GM12878 (cell line): ENCODE results near the gene CFAP300. TPM values are rescaled to one million over a fixed set of nuclear protein-coding genes. Genes with fewer than 3 reads are reported as not detected.

Source experiments
- ATAC-seq: fragments of 200-7000 bp; cut with Tn5 transposase; 3 replicates; pipeline ENCODE4 v1.9.1; 2020; ENCODE audit warnings: mild to moderate bottlenecking, moderate library complexity
- BruUV-seq: library from RNA; stranded (reverse); fragments of 400-500 nt; replicated peaks from 2 replicates; lab custom pipeline; 2021; lab: Mats Ljungman, UMichigan
- CTCF ChIA-PET: fragments of 300-600 bp; sonication (Branson Sonifier 250); formaldehyde crosslinking; extraction: SDS; loops from one replicate; lab custom pipeline; 2021; ENCODE audit warnings: inconsistent platforms; lab: Yijun Ruan, JAX
- POLR2A ChIA-PET: fragments of 350-600 bp; formaldehyde crosslinking; extraction: SDS; loops from one replicate; lab custom pipeline; 2021; ENCODE audit warnings: inconsistent platforms; lab: Charles Lee
- RAD21 ChIA-PET: fragments of 300-600 bp; sonication (Branson Sonifier 250); formaldehyde crosslinking; loops from one replicate; lab custom pipeline; 2023; ENCODE audit warnings: antibody characterized with exemption; ENCODE audit not compliant: unreplicated experiment; lab: Charles Lee
- SMC1A ChIA-PET: fragments of 300-600 bp; sonication (Branson Sonifier 250); formaldehyde crosslinking; loops from one replicate; lab custom pipeline; 2023; ENCODE audit not compliant: unreplicated experiment, uncharacterized antibody; lab: Charles Lee
- DNase-seq: peaks from one replicate; pipeline ENCODE4 v3.0.0-alpha.2; 2011; ENCODE audit warnings: low read depth, low spot score
- FAIRE-seq: peaks from 3 replicates; lab custom pipeline; 2011; peaks lifted over from hg19 to GRCh38; lab: Jason Lieb, UNC
- H2AFZ ChIP-seq: 2 replicates; pipeline ENCODE4 v1.6.0; 2011; ENCODE audit warnings: low read depth, low read length, control low read depth; ENCODE audit not compliant: control insufficient read depth
- H3K27ac ChIP-seq: 2 replicates; pipeline ENCODE4 v1.5.1; 2011; ENCODE audit warnings: control low read depth; ENCODE audit not compliant: control insufficient read depth, insufficient read depth
- H3K27me3 ChIP-seq, 2 experiments: replicated peaks in 1 of 2; 2 replicates each; pipeline versions ENCODE4 v1.6.0 to v1.6.1; 2011; ENCODE audit warnings: low read length in 1 of 2; ENCODE audit not compliant: control insufficient read depth in 2 of 2, insufficient read depth in 2 of 2
- H3K36me3 ChIP-seq, 2 experiments: 2 replicates each; pipeline ENCODE4 v1.5.1; 2011; ENCODE audit warnings: low read length in 1 of 2; ENCODE audit not compliant: control insufficient read depth in 2 of 2, insufficient read depth in 2 of 2
- H3K4me1 ChIP-seq: 2 replicates; pipeline ENCODE4 v1.6.1; 2011; ENCODE audit warnings: mild to moderate bottlenecking, low read length, moderate library complexity, mixed read lengths; ENCODE audit not compliant: control insufficient read depth, insufficient read depth
- H3K4me2 ChIP-seq: 2 replicates; pipeline ENCODE4 v1.6.0; 2011; ENCODE audit warnings: control low read depth; ENCODE audit not compliant: control insufficient read depth, insufficient read depth
- H3K4me3 ChIP-seq: fragments of 200-600 bp; sonication (generic); 2 replicates; pipeline ENCODE4 v1.5.1; 2016
- H3K79me2 ChIP-seq: 2 replicates; pipeline ENCODE4 v1.6.0; 2011; ENCODE audit warnings: low read length; ENCODE audit not compliant: control insufficient read depth, insufficient read depth
- H3K9ac ChIP-seq: 2 replicates; pipeline ENCODE4 v1.8.0; 2011; ENCODE audit warnings: low read length, control low read depth, mixed read lengths; ENCODE audit not compliant: control insufficient read depth, insufficient read depth
- H3K9me3 ChIP-seq: replicated peaks from 3 replicates; pipeline ENCODE4 v1.5.1; 2011; ENCODE audit warnings: mild to moderate bottlenecking, low read length; ENCODE audit not compliant: control insufficient read depth, insufficient read depth
- H4K20me1 ChIP-seq: 2 replicates; pipeline ENCODE4 v1.6.0; 2011; ENCODE audit not compliant: control insufficient read depth, insufficient read depth
- CHD2 ChIP-seq: IDR thresholded peaks from 2 replicates; pipeline ENCODE4 v1.6.1; 2011; ENCODE audit warnings: low read depth, low read length, improper control_type of control experiment, borderline replicate concordance
- EZH2 ChIP-seq: IDR thresholded peaks from 2 replicates; pipeline ENCODE4 v1.6.1; 2012; ENCODE audit warnings: low read depth, mild to moderate bottlenecking, control low read depth, inconsistent platforms, low read length, borderline replicate concordance; ENCODE audit not compliant: control insufficient read depth
- IKZF1 ChIP-seq: fragments of 450-650 bp; conservative IDR thresholded peaks from 2 replicates; pipeline ENCODE4 v1.6.1; 2017; ENCODE audit warnings: antibody characterized with exemption, mild to moderate bottlenecking
- LARP7 ChIP-seq: fragments of 450-650 bp; IDR thresholded peaks from 2 replicates; pipeline ENCODE4 v1.6.1; 2017; ENCODE audit warnings: mild to moderate bottlenecking
- MEF2A ChIP-seq: IDR thresholded peaks from 2 replicates; pipeline ENCODE4 v1.6.1; 2011; ENCODE audit warnings: low read depth, mild to moderate bottlenecking, low read length, moderate library complexity; ENCODE audit not compliant: insufficient read depth
- NFYA ChIP-seq: IDR thresholded peaks from 2 replicates; pipeline ENCODE4 v1.6.1; 2011; ENCODE audit warnings: low read depth, mild to moderate bottlenecking, low read length, improper control_type of control experiment, borderline replicate concordance
- PBX3 ChIP-seq: IDR thresholded peaks from 2 replicates; pipeline ENCODE4 v1.6.1; 2011; ENCODE audit warnings: mild to moderate bottlenecking, low read depth, low read length, moderate library complexity; ENCODE audit not compliant: insufficient replicate concordance
- RAD51 ChIP-seq: fragments of 450-650 bp; IDR thresholded peaks from 2 replicates; pipeline ENCODE4 v1.6.1; 2016; ENCODE audit warnings: moderate library complexity, mild to moderate bottlenecking, inconsistent platforms
- RB1 ChIP-seq: fragments of 450-650 bp; formaldehyde crosslinking; IDR thresholded peaks from 2 replicates; pipeline ENCODE4 v1.6.1; 2017; ENCODE audit warnings: mild to moderate bottlenecking, borderline replicate concordance
- STAT1 ChIP-seq: fragments of 450-650 bp; conservative IDR thresholded peaks from 2 replicates; pipeline ENCODE4 v1.6.1; 2014; ENCODE audit warnings: antibody characterized with exemption, mild to moderate bottlenecking
- STAT3 ChIP-seq: IDR thresholded peaks from 2 replicates; pipeline ENCODE4 v1.6.1; 2011; ENCODE audit warnings: low read depth, low read length, improper control_type of control experiment
- USF1 ChIP-seq: IDR thresholded peaks from 2 replicates; pipeline ENCODE4 v1.6.1; 2011; ENCODE audit warnings: borderline replicate concordance, low read depth, mild to moderate bottlenecking, moderate library complexity, mixed read lengths, low read length; ENCODE audit not compliant: insufficient read depth; ENCODE audit errors: extremely low read length
- WGBS: methylation state at CpG from one replicate; pipeline ENCODE4 v1.1.6; 2016; ENCODE audit warnings: low lambda C conversion rate; ENCODE audit not compliant: insufficient replicate concordance, insufficient coverage; ENCODE audit errors: missing lambda C conversion rate; 5-methylcytosine and 5-hydroxymethylcytosine counted together
- in situ Hi-C: fragments of 300-500 bp; cut with MboI; formaldehyde crosslinking; loops from 9 replicates; pipeline ENCODE4 v1.14.3; 2018; ENCODE audit warnings: mixed read lengths
- intact Hi-C: fragments of 100-400 bp; cut with micrococcal nuclease; formaldehyde crosslinking; loops from one replicate; pipeline ENCODE4 v1.14.2; 2022; ENCODE audit not compliant: unreplicated experiment
- polyA plus RNA-seq, 11 experiments: library from polyadenylated mRNA; depleted of rRNA in 4 of 11; unstranded in 6 of 11; stranded (reverse) in 5 of 11; fragments of >200 nt; fragmentation: Nextera tagmentation in 4 of 11; fragmentation: Illumina TruSeq in 1 of 11; extraction: Ambion mirVana in 4 of 11; extraction: Trizol in 1 of 11; gene quantifications; 1 replicate in 1 of 11; 2 replicates in 10 of 11; pipeline versions ENCODE4 v1.2.1 to v1.2.3, GENCODE V29; 2011 to 2016; ENCODE audit warnings: inconsistent platforms in 2 of 11, missing spikeins in 2 of 11, low read depth in 1 of 11
- total RNA-seq, 4 experiments: library from RNA; depleted of rRNA in 3 of 4; stranded (reverse); fragments of >200 nt in 3 of 4; fragmentation: Illumina TruSeq in 1 of 4; extraction: Trizol in 1 of 4; gene quantifications; 2 replicates each; pipeline versions ENCODE4 v1.2.1 to v1.2.3, GENCODE V29; 2013 to 2021
- TF ChIP-seq, protein P1 (sequence below): fragments of 450-650 bp; IDR thresholded peaks from 2 replicates; pipeline ENCODE4 v1.6.1; 2017; ENCODE audit warnings: mild to moderate bottlenecking
- TF ChIP-seq, protein P2 (sequence below): fragments of 450-650 bp; IDR thresholded peaks from 2 replicates; pipeline ENCODE4 v1.6.1; 2016; ENCODE audit warnings: mild to moderate bottlenecking

CFAP300 gene
- total and polyA plus RNA-seq, 10 of the 15 experiments (the other 5 are each of a cell fraction or from before 2014, with no cell fraction given), result not detected

DNA sequence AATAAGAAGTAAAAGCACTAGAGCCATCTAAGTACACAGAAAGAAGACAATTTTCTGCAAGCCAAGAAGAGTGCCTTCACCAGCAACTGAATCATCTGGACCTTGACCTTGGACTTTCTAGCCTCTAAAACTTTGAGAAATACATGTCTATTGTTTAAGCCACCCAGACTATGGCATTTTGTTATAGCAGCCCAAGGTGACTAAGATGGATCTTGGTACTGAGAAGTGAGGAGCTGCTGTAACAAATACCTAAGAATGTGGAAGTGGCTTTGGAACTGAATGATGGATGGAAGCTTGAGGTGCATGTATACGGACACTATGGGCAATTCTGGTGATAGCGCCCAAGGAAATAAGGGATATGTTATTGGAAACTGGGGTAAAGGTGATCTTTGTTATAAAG lies 14.9 kb downstream of the CFAP300 start:
- Histone ChIP-seq H3K4me2 (no peak overlapping the region), H3K9ac (no peak overlapping the region), H3K27ac (no peak overlapping the region), H3K36me3 (no peaks in the 10 kb centered on the region), H3K79me2 (no peaks in the 10 kb centered on the region), H3K9me3 (no peaks in the 10 kb centered on the region), H3K4me1 (no peaks in the 10 kb centered on the region), H3K4me3 (no peak overlapping the region), H4K20me1 (no peaks in the 10 kb centered on the region), H2AFZ (no peak overlapping the region), H3K27me3 (no peaks in the 10 kb centered on the region)
- ChIA-PET RAD21 (no interaction called here), POLR2A (no interaction called here), SMC1A (no interaction called here), CTCF (no interaction called here)
- in situ Hi-C loops, result no loop called here
- DNase-seq (no peak), ATAC-seq (no peak), FAIRE-seq (no peak)
- BruUV-seq, result no TSS peak
- 45% methylated on average over 2 of the region's 2 CpGs for WGBS
- intact Hi-C loops, result no loop called here
- TF ChIP-seq STAT1 (no peak), RB1 (no peak), RAD51 (no peak), CHD2 (no peak), LARP7 (no peak), IKZF1 (no peak), STAT3 (no peak), USF1 (no peak), NFYA (no peak), MEF2A (no peak), PBX3 (no peak), EZH2 (no peak)
- TF ChIP-seq, protein P1, sequence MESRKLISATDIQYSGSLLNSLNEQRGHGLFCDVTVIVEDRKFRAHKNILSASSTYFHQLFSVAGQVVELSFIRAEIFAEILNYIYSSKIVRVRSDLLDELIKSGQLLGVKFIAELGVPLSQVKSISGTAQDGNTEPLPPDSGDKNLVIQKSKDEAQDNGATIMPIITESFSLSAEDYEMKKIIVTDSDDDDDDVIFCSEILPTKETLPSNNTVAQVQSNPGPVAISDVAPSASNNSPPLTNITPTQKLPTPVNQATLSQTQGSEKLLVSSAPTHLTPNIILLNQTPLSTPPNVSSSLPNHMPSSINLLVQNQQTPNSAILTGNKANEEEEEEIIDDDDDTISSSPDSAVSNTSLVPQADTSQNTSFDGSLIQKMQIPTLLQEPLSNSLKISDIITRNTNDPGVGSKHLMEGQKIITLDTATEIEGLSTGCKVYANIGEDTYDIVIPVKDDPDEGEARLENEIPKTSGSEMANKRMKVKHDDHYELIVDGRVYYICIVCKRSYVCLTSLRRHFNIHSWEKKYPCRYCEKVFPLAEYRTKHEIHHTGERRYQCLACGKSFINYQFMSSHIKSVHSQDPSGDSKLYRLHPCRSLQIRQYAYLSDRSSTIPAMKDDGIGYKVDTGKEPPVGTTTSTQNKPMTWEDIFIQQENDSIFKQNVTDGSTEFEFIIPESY, result no peak
- TF ChIP-seq, protein P2, sequence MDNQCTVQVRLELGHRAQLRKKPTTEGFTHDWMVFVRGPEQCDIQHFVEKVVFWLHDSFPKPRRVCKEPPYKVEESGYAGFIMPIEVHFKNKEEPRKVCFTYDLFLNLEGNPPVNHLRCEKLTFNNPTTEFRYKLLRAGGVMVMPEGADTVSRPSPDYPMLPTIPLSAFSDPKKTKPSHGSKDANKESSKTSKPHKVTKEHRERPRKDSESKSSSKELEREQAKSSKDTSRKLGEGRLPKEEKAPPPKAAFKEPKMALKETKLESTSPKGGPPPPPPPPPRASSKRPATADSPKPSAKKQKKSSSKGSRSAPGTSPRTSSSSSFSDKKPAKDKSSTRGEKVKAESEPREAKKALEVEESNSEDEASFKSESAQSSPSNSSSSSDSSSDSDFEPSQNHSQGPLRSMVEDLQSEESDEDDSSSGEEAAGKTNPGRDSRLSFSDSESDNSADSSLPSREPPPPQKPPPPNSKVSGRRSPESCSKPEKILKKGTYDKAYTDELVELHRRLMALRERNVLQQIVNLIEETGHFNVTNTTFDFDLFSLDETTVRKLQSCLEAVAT, result no peak
